Measurements from ENCODE around the gene NBEA.
"Not testable (repeated sequence)": the region's sequence is repeated elsewhere in the genome, so short reads cannot be mapped to it uniquely, and the experiment has no call there.

NBEA gene

GRCh38 chr13:35092251-35092650 lies 150.2 kb downstream of the NBEA start:
- H3K36me3 ChIP-seq (ENCODE audit: control insufficient read depth, insufficient read depth, low read length), result no peaks in the 10 kb centered on the region
- H3K4me3 ChIP-seq (ENCODE audit: low read depth, low read length), result no peak overlapping the region

GRCh38 chr13:35092751-35093150 lies 150.7 kb downstream of the NBEA start:
- H3K36me3 ChIP-seq (ENCODE audit: control insufficient read depth, insufficient read depth, low read length), result no peaks in the 10 kb centered on the region
- H3K9ac ChIP-seq (ENCODE audit: low read depth, low read length), result no peak overlapping the region
- no peaks in the 10 kb centered on the region for H3K9me3 ChIP-seq (ENCODE audit: control insufficient read depth, insufficient read depth, low read length)
- H3K27me3 ChIP-seq (ENCODE audit: control insufficient read depth, insufficient read depth, low read length), result no peaks in the 10 kb centered on the region
- H3K4me3 ChIP-seq (ENCODE audit: low read depth, low read length), result no peak overlapping the region
- no peak overlapping the region for H3K27ac ChIP-seq (ENCODE audit: low read depth, low read length)
- H3K4me1 ChIP-seq (ENCODE audit: control insufficient read depth, insufficient read depth, low read length), result no peaks in the 10 kb centered on the region

More at GRCh38 chr13:35092251-35092650, 150.2 kb downstream of the NBEA start:
- no peaks in the 10 kb centered on the region for H3K9me3 ChIP-seq (ENCODE audit: control insufficient read depth, insufficient read depth, low read length)
- H3K27me3 ChIP-seq (ENCODE audit: control insufficient read depth, insufficient read depth, low read length), result no peaks in the 10 kb centered on the region
- H3K27ac ChIP-seq (ENCODE audit: low read depth, low read length), result no peak overlapping the region
- H3K9ac ChIP-seq (ENCODE audit: low read depth, low read length), result no peak overlapping the region
- no peaks in the 10 kb centered on the region for H3K4me1 ChIP-seq (ENCODE audit: control insufficient read depth, insufficient read depth, low read length)

- Histone ChIP-seq H3K36me3 (ENCODE audit: control insufficient read depth, insufficient read depth, low read length) (no peaks in the 10 kb centered on the region), H3K4me3 (ENCODE audit: low read depth, low read length) (no peak overlapping the region), H3K9me3 (ENCODE audit: control insufficient read depth, insufficient read depth, low read length) (no peaks in the 10 kb centered on the region), H3K27me3 (ENCODE audit: control insufficient read depth, insufficient read depth, low read length) (no peaks in the 10 kb centered on the region), H3K9ac (ENCODE audit: low read depth, low read length) (no peak overlapping the region), H3K4me1 (ENCODE audit: control insufficient read depth, insufficient read depth, low read length) (no peaks in the 10 kb centered on the region), H3K27ac (ENCODE audit: low read depth, low read length) (no peak overlapping the region)
Measured at GRCh38 chr13:35093356-35093755, 151.3 kb downstream of the NBEA start.

- not testable (repeated sequence) for H3K9ac ChIP-seq (ENCODE audit: low read depth, low read length); H3K4me1 ChIP-seq (ENCODE audit: control insufficient read depth, insufficient read depth, low read length); H3K27ac ChIP-seq (ENCODE audit: low read depth, low read length); H3K4me3 ChIP-seq (ENCODE audit: low read depth, low read length); H3K9me3 ChIP-seq (ENCODE audit: control insufficient read depth, insufficient read depth, low read length); H3K36me3 ChIP-seq (ENCODE audit: control insufficient read depth, insufficient read depth, low read length); H3K27me3 ChIP-seq (ENCODE audit: control insufficient read depth, insufficient read depth, low read length)
Measured at GRCh38 chr13:35106771-35107170, 164.7 kb downstream of the NBEA start.

GRCh38 chr13:35107535-35107934 lies 165.5 kb downstream of the NBEA start:
- Histone ChIP-seq H3K27ac (ENCODE audit: low read depth, low read length) (no peak overlapping the region), H3K4me1 (ENCODE audit: control insufficient read depth, insufficient read depth, low read length) (no peaks in the 10 kb centered on the region), H3K27me3 (ENCODE audit: control insufficient read depth, insufficient read depth, low read length) (no peaks in the 10 kb centered on the region), H3K9ac (ENCODE audit: low read depth, low read length) (no peak overlapping the region), H3K9me3 (ENCODE audit: control insufficient read depth, insufficient read depth, low read length) (no peaks in the 10 kb centered on the region), H3K36me3 (ENCODE audit: control insufficient read depth, insufficient read depth, low read length) (0 out of 2 replicates have a peak, but pooled peaks cover 7% of the 10 kb centered on the region), H3K4me3 (ENCODE audit: low read depth, low read length) (no peak overlapping the region)

GRCh38 chr13:35113612-35114011 lies 171.5 kb downstream of the NBEA start:
- H3K36me3 ChIP-seq (ENCODE audit: control insufficient read depth, insufficient read depth, low read length); H3K27me3 ChIP-seq (ENCODE audit: control insufficient read depth, insufficient read depth, low read length); H3K9ac ChIP-seq (ENCODE audit: low read depth, low read length); H3K27ac ChIP-seq (ENCODE audit: low read depth, low read length); H3K4me1 ChIP-seq (ENCODE audit: control insufficient read depth, insufficient read depth, low read length); H3K9me3 ChIP-seq (ENCODE audit: control insufficient read depth, insufficient read depth, low read length); H3K4me3 ChIP-seq (ENCODE audit: low read depth, low read length): not testable (repeated sequence)

GRCh38 chr13:35127466-35127865 lies 185.4 kb downstream of the NBEA start:
- no peaks in the 10 kb centered on the region for H3K4me1 ChIP-seq (ENCODE audit: control insufficient read depth, insufficient read depth, low read length)

GRCh38 chr13:35129500-35129899 lies 187.4 kb downstream of the NBEA start:
- Histone ChIP-seq H3K4me3 (ENCODE audit: low read depth, low read length) (no peak overlapping the region), H3K9me3 (ENCODE audit: control insufficient read depth, insufficient read depth, low read length) (no peaks in the 10 kb centered on the region), H3K27ac (ENCODE audit: low read depth, low read length) (no peak overlapping the region), H3K4me1 (ENCODE audit: control insufficient read depth, insufficient read depth, low read length) (no peaks in the 10 kb centered on the region), H3K36me3 (ENCODE audit: control insufficient read depth, insufficient read depth, low read length) (peaks cover 10% of the 10 kb centered on the region; the same call in 1 of the 2 replicates), H3K9ac (ENCODE audit: low read depth, low read length) (no peak overlapping the region), H3K27me3 (ENCODE audit: control insufficient read depth, insufficient read depth, low read length) (no peaks in the 10 kb centered on the region)

More at GRCh38 chr13:35127466-35127865, 185.4 kb downstream of the NBEA start:
- H3K4me3 ChIP-seq (ENCODE audit: low read depth, low read length), result no peak overlapping the region
- no peak overlapping the region for H3K27ac ChIP-seq (ENCODE audit: low read depth, low read length)
- no peaks in the 10 kb centered on the region for H3K27me3 ChIP-seq (ENCODE audit: control insufficient read depth, insufficient read depth, low read length)
- H3K36me3 ChIP-seq (ENCODE audit: control insufficient read depth, insufficient read depth, low read length), result peaks cover 13% of the 10 kb centered on the region; the same call in 1 of the 2 replicates
- no peak overlapping the region for H3K9ac ChIP-seq (ENCODE audit: low read depth, low read length)
- no peaks in the 10 kb centered on the region for H3K9me3 ChIP-seq (ENCODE audit: control insufficient read depth, insufficient read depth, low read length)

GRCh38 chr13:35131471-35131870 lies 189.4 kb downstream of the NBEA start:
- Histone ChIP-seq H3K4me1 (ENCODE audit: control insufficient read depth, insufficient read depth, low read length) (no peaks in the 10 kb centered on the region), H3K27ac (ENCODE audit: low read depth, low read length) (no peak overlapping the region), H3K9me3 (ENCODE audit: control insufficient read depth, insufficient read depth, low read length) (no peaks in the 10 kb centered on the region), H3K4me3 (ENCODE audit: low read depth, low read length) (no peak overlapping the region), H3K9ac (ENCODE audit: low read depth, low read length) (no peak overlapping the region), H3K27me3 (ENCODE audit: control insufficient read depth, insufficient read depth, low read length) (no peaks in the 10 kb centered on the region), H3K36me3 (ENCODE audit: control insufficient read depth, insufficient read depth, low read length) (no peaks in the 10 kb centered on the region)

GRCh38 chr13:35136585-35136984 lies 194.5 kb downstream of the NBEA start:
- Histone ChIP-seq H3K4me3 (ENCODE audit: low read depth, low read length) (no peak overlapping the region), H3K27ac (ENCODE audit: low read depth, low read length) (no peak overlapping the region), H3K36me3 (ENCODE audit: control insufficient read depth, insufficient read depth, low read length) (no peaks in the 10 kb centered on the region)

GRCh38 chr13:35139591-35139990 lies 197.5 kb downstream of the NBEA start:
- H3K9me3 ChIP-seq (ENCODE audit: control insufficient read depth, insufficient read depth, low read length), result no peaks in the 10 kb centered on the region
- no peaks in the 10 kb centered on the region for H3K27me3 ChIP-seq (ENCODE audit: control insufficient read depth, insufficient read depth, low read length)
- no peak overlapping the region for H3K9ac ChIP-seq (ENCODE audit: low read depth, low read length)
- H3K27ac ChIP-seq (ENCODE audit: low read depth, low read length), result no peak overlapping the region
- H3K4me3 ChIP-seq (ENCODE audit: low read depth, low read length), result no peak overlapping the region
- peaks cover 9% of the 10 kb centered on the region for H3K36me3 ChIP-seq (ENCODE audit: control insufficient read depth, insufficient read depth, low read length)
- H3K4me1 ChIP-seq (ENCODE audit: control insufficient read depth, insufficient read depth, low read length), result no peaks in the 10 kb centered on the region

More at GRCh38 chr13:35136585-35136984, 194.5 kb downstream of the NBEA start:
- H3K9ac ChIP-seq (ENCODE audit: low read depth, low read length), result no peak overlapping the region
- H3K4me1 ChIP-seq (ENCODE audit: control insufficient read depth, insufficient read depth, low read length), result no peaks in the 10 kb centered on the region
- no peaks in the 10 kb centered on the region for H3K27me3 ChIP-seq (ENCODE audit: control insufficient read depth, insufficient read depth, low read length)
- H3K9me3 ChIP-seq (ENCODE audit: control insufficient read depth, insufficient read depth, low read length), result no peaks in the 10 kb centered on the region

- no peak overlapping the region for H3K4me3 ChIP-seq (ENCODE audit: low read depth, low read length)
- H3K27ac ChIP-seq (ENCODE audit: low read depth, low read length), result no peak overlapping the region
- no peaks in the 10 kb centered on the region for H3K27me3 ChIP-seq (ENCODE audit: control insufficient read depth, insufficient read depth, low read length)
- peaks cover 12% of the 10 kb centered on the region for H3K36me3 ChIP-seq (ENCODE audit: control insufficient read depth, insufficient read depth, low read length)
- no peak overlapping the region for H3K9ac ChIP-seq (ENCODE audit: low read depth, low read length)
- no peaks in the 10 kb centered on the region for H3K4me1 ChIP-seq (ENCODE audit: control insufficient read depth, insufficient read depth, low read length)
- H3K9me3 ChIP-seq (ENCODE audit: control insufficient read depth, insufficient read depth, low read length), result no peaks in the 10 kb centered on the region
Measured at GRCh38 chr13:35140321-35140720, 198.3 kb downstream of the NBEA start.

All from HUES48 (cell line).